Fibroblast of mammary gland (primary cell): Measurements from ENCODE around the gene PARD6G.

Source experiments
- DNase-seq: peaks from one replicate; pipeline ENCODE4 v3.0.0-alpha.2; 2010; ENCODE audit warnings: low read depth
- H3K4me3 ChIP-seq: 2 replicates; pipeline ENCODE4 v1.5.1; 2011; ENCODE audit warnings: low read depth, mild to moderate bottlenecking, low read length, moderate library complexity; ENCODE audit not compliant: control insufficient read depth
- CTCF ChIP-seq: conservative IDR thresholded peaks from 2 replicates; pipeline ENCODE4 v1.5.1; 2011; ENCODE audit warnings: low read depth, low read length, inconsistent platforms; ENCODE audit not compliant: control insufficient read depth, insufficient read depth

PARD6G gene

DNA sequence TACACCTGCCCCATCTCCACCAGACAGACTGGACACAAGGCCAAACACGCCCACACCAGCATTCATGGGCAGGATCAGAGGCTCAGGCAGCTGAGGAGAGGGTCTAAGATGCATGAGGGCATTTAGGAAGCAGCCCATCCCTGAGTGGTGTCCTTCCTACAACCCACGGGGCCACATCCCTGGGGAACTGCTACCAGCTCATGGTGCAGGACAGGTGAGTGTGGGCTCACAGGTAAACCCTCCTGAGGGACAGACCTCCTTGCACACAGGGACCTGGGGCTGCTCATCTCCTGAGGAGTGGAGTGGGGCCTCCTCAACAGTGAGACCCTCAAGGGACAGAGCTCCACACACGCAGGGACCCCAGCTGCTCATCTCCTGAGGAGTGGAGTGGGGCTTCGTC, 14.6 kb downstream of the PARD6G start:
- no peak for TF ChIP-seq CTCF
- no peak for DNase-seq
- H3K4me3 ChIP-seq = no peak overlapping the region

GRCh38 chr18:80232030-80232429, 15.3 kb downstream of the PARD6G start:
- TF ChIP-seq CTCF = no peak
- H3K4me3 ChIP-seq = no peak overlapping the region
- DNase-seq = no peak

DNA sequence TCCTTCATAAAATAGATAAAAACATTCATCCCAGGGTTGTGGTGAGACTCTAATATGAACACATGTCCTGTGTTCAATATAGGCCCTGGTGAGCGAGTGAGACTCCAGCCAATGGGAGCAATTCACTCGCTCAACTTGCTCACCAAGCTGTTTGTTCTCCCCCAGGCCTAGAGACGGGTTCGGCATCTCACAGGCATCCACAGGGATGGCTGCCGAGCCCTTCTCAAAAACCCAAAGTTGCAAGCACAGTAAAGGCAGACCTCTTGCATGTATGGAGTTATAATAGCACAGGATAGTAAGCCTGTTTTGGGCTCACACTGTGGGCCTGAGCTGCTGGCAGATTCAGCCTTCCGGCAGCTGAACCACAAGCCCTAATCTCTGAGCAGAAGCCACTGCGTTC, 15.7 kb downstream of the PARD6G start:
- no peak overlapping the region for H3K4me3 ChIP-seq
- TF ChIP-seq CTCF = no peak
- DNase-seq = no peak

- TF ChIP-seq CTCF = no peak
- H3K4me3 ChIP-seq = no peak overlapping the region
- no peak for DNase-seq
Measured at GRCh38 chr18:80231151-80231550, 16.2 kb downstream of the PARD6G start.

DNA sequence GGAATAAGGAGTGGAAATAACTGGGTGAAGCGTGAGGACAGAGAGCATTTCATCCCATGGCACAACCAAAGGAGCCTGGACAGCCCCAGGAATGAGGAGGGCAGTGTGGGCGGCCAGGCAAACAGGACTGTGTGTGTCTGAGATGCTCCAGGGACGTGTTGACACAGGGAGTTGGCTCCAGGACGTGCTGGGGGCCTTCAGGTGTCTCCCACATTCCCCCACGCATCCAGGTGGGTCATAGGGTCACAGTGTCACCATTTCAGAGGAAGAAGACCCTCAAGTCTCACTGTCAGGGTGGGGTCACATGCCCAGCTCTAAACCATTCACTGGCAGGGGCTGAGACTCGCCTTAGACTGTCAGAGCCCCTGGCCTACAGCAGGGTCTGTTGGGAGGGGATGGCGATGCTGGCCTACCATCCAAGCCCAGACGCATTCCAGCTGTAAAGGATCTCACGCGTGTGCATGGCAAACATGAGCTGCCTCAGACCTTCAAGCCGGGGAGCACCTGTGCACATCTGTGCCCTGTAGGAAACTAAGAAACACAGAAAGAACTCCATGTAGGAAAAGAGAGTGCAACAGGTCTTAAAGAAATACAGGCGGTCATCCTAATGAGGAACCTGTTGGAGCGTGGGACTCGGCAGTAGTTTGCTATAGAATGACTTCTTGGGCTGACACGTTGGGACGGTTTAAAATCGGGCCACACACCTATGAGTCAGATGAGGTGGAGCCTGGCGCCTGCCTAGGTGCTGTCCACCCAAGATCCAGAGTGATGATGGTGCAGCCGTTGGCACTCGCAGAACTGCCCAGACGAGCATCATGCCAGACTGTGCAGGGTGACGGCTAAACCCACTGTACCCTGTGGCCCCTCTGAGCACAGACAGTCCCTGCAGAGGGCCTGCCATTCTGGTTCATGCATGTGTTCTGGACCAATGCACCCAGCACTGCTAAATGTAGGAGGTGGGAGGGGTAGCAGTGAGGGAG, 17.3 kb downstream of the PARD6G start:
- no peak overlapping the region for H3K4me3 ChIP-seq
- no peak for TF ChIP-seq CTCF
- no peak for DNase-seq

GRCh38 chr18:80229363-80229762, 18.0 kb downstream of the PARD6G start:
- no peak for TF ChIP-seq CTCF

More at GRCh38 chr18:80229363-80229762, 18.0 kb downstream of the PARD6G start:
- peak; percentile 6 for DNase-seq
- H3K4me3 ChIP-seq = no peak overlapping the region
